GM10847 (cell line): ENCODE measurements around the gene CSNK2A2.

ENCODE experiments used
- POLR2A ChIP-seq: IDR thresholded peaks from 2 replicates; pipeline ENCODE4 v1.6.1; 2011; ENCODE audit not compliant: insufficient read length; ENCODE audit errors: extremely low read depth

CSNK2A2 gene

DNA sequence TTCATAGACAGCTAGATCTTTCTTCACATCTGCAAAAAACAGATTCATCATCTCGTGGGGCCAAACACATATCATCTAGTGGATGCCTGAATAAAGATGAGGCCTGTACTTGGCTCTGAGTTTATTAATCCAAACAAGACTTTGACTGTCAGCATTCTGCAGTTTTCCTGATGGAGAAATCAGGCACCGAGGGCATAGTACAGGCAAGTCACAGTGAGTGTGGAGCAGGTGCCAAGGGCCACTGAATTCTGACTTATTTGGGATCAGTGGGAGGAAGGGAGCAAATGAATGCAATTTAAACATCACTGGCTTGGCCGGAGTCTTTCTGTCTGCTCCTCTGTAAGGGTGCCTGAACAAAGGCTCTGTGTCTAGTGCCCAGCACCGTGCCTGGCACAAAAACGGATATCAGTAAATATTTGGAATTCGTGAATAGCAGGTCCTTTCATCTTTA lies 69.7 kb downstream of the CSNK2A2 start:
- no peak for TF ChIP-seq POLR2A

DNA sequence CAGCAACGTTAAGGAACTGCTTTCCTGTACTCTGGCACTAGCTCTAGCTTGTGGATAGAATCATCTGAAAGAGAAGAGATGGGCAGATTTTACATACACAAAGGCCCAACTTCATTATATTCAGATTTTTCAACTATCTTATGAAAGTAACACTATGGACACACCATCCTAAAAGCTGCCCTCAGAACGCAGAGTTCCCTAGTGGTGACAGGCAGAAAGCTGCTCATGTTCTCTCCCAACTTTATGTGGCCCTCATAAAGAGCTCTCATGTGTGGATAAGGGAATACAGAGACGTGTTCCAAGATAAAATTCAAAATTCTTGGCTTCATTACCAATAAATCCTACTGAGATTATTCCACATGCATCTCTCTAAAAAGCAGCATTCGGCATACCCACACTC lies 70.3 kb downstream of the CSNK2A2 start:
- no peak for TF ChIP-seq POLR2A

DNA sequence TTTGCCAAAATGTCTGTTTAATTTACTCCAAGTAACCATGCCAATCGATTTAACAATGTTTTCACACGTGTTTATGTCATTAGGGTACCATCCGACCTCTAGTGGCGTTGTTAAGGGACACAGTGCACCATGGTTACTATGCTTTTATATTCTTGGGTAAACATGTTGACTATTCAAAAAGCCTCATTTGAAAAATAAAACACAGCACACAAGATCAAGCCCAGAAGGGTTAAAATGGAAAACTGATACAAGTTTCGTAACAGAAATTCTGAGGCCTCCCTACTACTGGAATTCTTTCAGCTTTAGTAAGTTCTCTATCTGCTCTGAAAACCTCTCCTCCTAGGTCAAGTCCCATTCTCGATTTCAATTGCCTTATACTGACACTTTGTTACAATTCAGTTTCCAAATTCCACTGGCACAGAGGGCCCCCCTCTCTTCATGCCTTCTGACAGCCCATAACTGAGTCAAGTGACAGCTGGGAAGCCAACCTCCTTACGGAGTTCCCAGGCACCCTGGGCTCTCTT lies 70.8 kb downstream of the CSNK2A2 start:
- no peak for TF ChIP-seq POLR2A

DNA sequence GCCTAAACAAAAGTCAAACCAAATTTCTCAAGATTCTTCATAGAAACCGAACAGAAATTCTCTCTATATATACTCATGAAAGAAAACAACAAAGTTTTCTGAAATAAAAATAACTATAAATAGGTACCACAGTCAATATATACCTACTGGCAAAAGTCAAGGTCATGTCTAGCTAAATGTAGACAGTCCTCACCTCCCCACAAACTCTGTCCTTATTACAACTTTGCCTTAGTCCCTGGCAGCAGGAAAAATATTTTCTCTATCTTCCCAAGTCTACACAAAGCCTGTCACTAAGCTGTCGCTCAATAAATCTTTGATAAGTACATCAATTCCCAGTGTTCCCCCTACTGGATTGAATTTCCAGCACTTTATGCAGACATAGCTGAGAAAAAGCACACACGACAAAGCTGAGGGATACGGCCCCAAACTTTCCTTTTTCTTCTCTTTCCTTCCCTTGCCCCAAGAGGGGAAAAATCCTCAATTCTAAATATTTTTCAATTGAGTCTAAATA lies 71.4 kb downstream of the CSNK2A2 start:
- no peak for TF ChIP-seq POLR2A

DNA sequence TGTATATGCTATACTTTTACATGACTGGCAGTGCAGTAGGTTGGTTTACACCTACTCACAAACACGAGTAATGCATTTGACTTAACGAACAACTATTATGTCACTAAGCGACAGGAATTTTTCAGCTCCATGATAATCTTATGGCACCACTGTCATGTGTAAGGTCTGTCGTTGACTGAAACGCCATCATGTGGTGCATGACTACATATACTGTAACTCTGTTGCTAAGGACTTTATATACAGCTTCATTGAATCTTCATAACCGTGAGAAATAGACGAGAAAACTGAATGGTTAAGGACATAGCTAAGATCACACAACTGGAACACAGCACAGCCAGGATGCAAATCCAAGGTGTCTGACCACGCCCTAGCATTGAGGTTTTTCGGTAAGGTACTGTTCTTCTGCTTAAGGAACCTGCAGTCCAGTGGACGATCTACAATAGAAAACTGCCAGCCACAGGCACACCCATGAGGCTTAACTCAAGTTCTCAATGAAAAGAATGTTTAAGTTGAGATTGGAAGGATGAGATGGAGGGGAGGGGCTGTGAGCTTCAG lies 72.0 kb downstream of the CSNK2A2 start:
- TF ChIP-seq POLR2A = no peak

DNA sequence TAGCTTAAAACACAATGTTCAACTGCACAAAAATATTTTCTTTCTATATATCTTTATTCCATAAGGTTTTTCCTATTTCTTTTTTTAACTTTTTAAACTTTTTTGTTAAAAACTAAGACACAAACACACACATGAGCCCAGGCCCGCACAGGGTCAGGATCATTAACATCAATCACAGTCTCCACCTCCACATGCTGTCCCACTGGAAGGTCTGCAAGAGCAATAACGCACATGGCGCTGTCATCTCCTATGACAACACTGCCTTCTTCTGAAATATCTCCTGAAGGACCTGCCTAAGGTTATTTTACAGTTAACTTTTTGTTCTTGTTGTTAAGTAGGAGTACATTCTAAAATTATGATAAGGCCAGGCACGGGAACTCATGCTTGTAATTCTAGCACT lies 72.9 kb downstream of the CSNK2A2 start:
- TF ChIP-seq POLR2A = no peak

DNA sequence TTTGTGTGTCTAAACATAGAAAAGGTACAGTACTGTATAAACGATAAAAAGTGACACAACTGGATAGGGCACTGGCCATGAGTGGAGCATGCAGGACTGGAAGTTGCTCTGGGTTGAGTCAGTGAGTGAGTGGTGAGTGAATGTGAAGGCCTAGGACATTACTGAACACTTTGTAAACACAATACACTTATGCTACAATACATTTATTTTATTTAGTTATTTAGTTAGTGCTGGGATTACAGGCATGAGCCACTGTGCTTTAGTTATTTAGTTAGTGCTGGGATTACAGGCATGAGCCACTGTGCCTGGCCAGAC lies 73.3 kb downstream of the CSNK2A2 start:
- TF ChIP-seq POLR2A = no peak

DNA sequence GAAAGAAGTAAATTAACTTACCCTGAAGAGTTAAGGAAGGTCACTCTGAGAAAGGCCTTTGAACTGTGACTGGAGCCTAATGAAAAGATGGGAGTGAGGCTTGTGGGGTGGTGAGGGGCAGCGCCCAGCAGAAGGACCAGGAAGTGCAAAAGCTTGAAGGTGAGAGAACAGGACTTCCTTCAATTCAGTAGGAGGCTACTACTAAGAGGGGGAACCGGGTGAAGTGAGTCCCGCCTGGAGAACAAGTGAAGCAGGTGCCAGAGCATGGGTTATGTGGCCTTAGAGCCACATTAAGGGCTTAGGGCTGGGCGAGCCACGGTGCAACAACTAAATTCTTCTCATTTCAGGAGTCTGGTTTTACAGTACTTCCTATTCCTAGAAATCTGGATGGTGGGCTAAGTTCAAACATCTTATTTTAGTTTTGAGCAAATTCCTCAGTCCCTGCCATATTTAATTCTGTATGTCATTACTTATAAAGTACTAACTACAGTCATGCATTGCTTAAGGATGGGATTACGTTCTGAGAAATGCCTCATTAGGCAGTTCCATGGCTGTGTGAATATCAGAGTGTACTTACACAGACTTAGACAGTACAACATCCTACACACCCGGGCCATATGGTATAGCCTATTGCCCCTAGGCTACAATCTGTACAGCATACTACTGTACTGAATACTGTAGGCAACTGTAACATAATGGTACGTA lies 73.9 kb downstream of the CSNK2A2 start:
- TF ChIP-seq POLR2A = no peak

DNA sequence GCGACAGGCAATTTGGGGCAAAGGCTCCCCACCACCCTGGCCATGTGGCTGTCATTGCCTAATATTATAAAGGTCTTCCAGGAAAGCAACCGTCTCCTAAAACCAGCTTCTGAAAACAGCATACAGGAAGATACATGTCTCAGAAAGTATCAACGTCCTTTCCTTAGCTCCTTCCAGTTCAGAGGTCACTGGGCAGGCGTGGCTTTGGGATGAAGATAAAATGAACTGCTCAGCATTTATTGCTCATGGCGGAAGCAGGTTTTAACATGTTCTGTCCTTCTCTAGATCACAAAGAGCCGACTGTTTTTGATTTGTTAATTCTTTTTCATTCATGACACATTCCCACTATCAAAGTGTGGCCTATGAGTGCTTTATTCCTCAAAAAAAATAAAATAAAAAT lies 76.8 kb downstream of the CSNK2A2 start:
- no peak for TF ChIP-seq POLR2A

DNA sequence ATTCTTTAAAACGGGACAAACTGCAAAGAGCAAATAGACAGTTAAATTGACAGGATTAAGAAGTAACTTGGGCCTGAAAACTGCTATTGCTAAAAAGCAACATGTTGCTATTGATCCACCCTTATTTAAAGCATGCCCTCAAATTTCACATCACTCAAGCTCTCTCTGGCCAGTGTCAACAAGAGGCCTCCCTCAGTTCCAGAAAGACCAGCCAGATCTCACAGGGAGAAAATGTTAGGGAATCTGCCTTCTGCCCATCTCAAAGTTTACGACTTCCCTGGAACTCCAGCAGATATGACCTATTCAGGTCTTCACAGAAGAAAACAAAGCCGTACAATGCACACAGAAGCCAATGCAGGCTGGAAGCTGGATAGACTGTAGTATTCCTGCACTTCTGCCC lies 77.7 kb downstream of the CSNK2A2 start:
- TF ChIP-seq POLR2A = no peak

DNA sequence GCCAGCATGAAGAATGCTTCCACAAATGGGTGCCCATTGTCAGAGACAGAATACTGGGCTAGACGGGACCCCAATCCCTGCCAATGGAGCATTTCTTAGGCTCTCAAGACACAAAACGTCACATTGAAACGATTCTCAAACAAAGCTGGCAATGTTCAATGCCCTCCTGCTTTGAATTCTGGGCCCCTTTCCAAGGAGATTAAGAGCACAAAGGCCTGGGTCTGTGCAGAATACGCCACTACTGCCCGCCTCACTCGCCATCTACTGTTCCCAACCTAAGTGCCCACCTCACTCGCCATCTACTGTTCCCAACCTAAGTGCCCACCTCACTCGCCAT lies 78.4 kb downstream of the CSNK2A2 start:
- TF ChIP-seq POLR2A = no peak

DNA sequence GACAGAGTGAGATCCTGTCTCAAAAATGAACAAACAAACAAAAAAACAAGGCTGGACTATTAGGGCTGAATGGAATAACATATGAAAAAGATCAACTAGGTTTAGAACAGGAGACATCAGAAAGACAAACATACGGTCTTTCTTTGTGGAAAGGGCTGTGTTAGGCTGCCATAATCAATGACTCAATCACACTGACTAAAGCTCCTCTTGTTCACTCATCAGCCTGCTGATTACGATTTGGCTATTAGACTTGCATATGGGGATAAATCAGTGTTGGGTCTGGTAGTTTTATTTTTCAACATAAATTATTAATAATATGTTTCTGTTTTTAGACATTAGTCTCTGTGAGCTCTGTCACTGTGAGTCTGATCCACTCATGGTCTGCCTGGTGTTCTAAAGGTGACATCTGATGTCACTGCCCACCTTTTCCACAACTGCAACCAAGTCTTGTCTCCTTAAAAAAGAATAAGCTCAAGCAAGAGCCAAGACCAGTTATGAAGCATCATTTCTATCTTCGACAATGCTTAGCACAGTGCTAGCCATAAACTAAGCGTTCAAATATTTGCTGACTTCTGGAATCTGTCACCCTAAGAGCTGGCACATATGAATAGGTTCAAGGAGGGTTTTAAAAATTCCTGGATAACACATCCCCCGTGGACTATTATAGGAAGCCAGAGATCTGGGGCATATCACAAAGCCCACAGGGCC lies 79.0 kb downstream of the CSNK2A2 start:
- TF ChIP-seq POLR2A = no peak

DNA sequence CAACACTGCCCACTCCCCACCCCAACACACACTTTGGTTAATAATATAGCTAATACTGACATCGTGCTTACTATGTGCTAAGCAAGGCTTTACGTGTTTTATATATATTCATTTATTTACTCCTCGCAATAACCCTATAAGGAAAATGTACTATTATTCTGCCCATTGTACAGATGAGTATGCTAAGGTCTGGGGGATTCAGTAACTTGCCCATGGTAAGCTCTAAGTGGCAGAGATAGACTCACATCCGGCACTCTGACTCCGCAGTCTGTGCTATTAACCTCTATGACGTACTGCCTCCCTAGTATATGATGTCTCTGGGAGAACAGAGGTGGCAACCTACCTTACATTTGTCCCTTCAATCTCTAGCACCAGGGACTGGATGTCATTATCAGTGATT lies 81.4 kb downstream of the CSNK2A2 start:
- TF ChIP-seq POLR2A = no peak

DNA sequence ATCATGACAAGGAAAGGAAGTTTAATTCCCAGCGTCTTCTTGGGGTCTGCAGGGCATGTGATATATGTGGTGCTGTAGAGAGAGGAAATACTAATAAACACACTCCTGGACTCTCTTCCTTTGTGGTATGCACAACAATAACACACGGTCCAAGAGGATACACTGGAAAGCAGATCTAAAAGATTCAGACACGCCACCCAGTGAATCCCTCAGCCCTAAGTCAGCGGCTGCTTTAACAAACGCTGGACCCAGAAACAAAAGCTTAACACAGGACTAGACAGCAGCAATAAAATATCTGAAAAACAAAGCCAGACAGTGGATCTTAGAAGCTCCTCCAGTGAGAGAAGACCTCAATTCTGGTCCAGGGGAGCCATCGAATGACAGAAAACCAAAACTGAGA lies 81.8 kb downstream of the CSNK2A2 start:
- no peak for TF ChIP-seq POLR2A

DNA sequence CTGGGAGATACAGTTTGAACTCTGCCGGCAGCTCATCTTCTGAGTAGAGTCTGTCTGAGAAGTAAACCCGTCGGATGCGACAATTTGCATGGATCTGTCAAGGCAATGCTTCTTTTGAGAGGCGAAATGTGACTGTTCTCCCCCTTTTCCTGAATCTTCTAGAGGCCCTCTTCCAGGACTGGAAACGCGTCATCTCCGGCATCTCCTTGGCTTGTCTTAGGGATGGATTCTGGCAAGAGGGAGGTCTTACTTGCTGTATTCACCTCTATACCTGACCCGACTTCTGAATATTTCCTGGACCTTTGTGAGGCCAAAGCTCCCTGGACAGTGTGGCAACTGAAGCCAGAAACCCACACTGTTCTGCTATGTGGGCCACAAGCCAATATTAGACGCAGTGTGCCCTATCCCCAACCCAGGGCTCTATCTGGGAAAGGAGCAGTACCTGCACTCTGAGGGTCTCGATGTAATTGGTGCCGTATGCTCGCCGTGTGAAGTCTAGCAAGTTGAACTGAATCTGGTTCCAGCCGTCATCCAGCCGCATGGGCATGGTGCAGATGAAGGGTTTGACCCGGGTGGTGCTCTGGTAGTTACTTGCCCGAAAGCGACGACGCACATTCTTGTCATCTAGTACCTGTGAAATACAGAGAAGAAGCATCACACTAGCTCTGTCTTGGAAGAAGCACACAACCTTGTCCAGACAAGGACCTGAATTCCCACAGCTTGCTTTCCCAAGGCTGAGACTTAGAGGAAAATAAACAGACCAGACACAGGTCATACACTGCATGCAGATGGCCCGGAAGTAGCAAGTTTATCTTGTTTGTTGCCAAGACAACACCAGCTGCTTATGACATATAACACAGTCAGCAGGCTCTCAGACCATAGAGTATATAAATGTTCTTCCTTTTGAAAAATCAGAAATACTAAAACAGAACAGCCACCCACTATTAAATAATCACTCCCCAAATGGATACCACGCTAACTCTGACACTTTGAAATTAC lies 82.8 kb downstream of the CSNK2A2 start:
- no peak for TF ChIP-seq POLR2A

DNA sequence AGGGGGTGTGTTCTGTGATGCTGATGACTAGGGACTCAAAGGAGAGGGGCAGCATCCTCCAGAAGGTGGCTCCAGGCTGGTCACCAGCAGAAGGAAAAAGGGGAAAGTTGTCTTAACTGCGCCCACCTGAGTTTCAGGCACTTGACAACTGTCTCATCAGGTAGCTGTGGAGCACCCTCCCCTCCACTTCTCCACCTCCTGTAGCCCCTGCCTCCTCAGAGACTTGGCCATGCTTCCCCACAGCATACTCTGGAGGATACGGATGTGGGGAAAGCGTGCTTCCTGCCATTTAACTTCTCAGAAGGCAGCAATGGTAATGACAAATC lies 86.6 kb downstream of the CSNK2A2 start:
- no peak for TF ChIP-seq POLR2A
